Neural crest cell (in vitro differentiated cells): ENCODE results near the gene TNRC18. TPM values are rescaled to one million over a fixed set of nuclear protein-coding genes. Genes with fewer than 3 reads are reported as not detected.

Source experiments
- DNase-seq: peaks from one replicate; pipeline ENCODE4 v3.0.0; 2021; ENCODE audit warnings: low read depth, mixed read lengths, low spot score
- H3K27ac Mint-ChIP-seq: one replicate; pipeline ENCODE4 v1.8.0; 2021; ENCODE audit warnings: mild to moderate bottlenecking, mixed read lengths; ENCODE audit not compliant: unreplicated experiment
- H3K27me3 Mint-ChIP-seq: 2 replicates; pipeline ENCODE4 v1.8.0; 2021; ENCODE audit warnings: low read depth, mild to moderate bottlenecking, mixed read lengths
- H3K36me3 Mint-ChIP-seq: 2 replicates; pipeline ENCODE4 v1.8.0; 2021; ENCODE audit warnings: low read depth, mild to moderate bottlenecking, mixed read lengths
- H3K4me1 Mint-ChIP-seq: 2 replicates; pipeline ENCODE4 v1.8.0; 2021; ENCODE audit warnings: mixed read lengths
- H3K4me3 Mint-ChIP-seq: one replicate; pipeline ENCODE4 v1.8.0; 2021; ENCODE audit warnings: mild to moderate bottlenecking, mixed read lengths
- H3K9me3 Mint-ChIP-seq: 2 replicates; pipeline ENCODE4 v1.8.0; 2021; ENCODE audit warnings: mixed read lengths
- CTCF ChIP-seq: fragments of 200-600 bp; sonication (generic); conservative IDR thresholded peaks from 2 replicates; pipeline ENCODE4 v1.5.0; 2021; ENCODE audit warnings: antibody characterized with exemption, mild to moderate bottlenecking
- total RNA-seq: library from RNA; stranded (reverse); gene quantifications from 2 replicates; pipeline ENCODE4 v1.2.1, GENCODE V29; 2021

TNRC18 gene
- total RNA-seq, 1 donor from 2014 or later, result 69.8 TPM

GRCh38 chr7:5303061-5303460, 120.6 kb downstream of the TNRC18 start:
- no peak for TF ChIP-seq CTCF
- Mint-ChIP-seq H3K36me3 (no peaks in the 10 kb centered on the region), H3K27ac (peak overlapping the region; percentile 27), H3K27me3 (no peaks in the 10 kb centered on the region), H3K4me3 (no peak overlapping the region), H3K9me3 (no peaks in the 10 kb centered on the region), H3K4me1 (no peaks in the 10 kb centered on the region)
- DNase-seq, result no peak

GRCh38 chr7:5302577-5302976, 121.1 kb downstream of the TNRC18 start:
- H3K4me3 Mint-ChIP-seq, result no peak overlapping the region
- no peak overlapping the region for H3K27ac Mint-ChIP-seq
- TF ChIP-seq CTCF, result no peak
- H3K27me3 Mint-ChIP-seq, result no peaks in the 10 kb centered on the region
- H3K4me1 Mint-ChIP-seq, result no peaks in the 10 kb centered on the region
- H3K36me3 Mint-ChIP-seq, result no peaks in the 10 kb centered on the region
- DNase-seq, result no peak
- H3K9me3 Mint-ChIP-seq, result no peaks in the 10 kb centered on the region

GRCh38 chr7:5300366-5300765, 123.3 kb downstream of the TNRC18 start:
- peaks cover 3% of the 10 kb centered on the region for H3K36me3 Mint-ChIP-seq
- no peak for DNase-seq
- H3K4me1 Mint-ChIP-seq, result peaks cover 7% of the 10 kb centered on the region
- no peaks in the 10 kb centered on the region for H3K9me3 Mint-ChIP-seq
- TF ChIP-seq CTCF, result no peak
- no peak overlapping the region for H3K4me3 Mint-ChIP-seq
- H3K27ac Mint-ChIP-seq, result peak overlapping the region; percentile 50
- no peaks in the 10 kb centered on the region for H3K27me3 Mint-ChIP-seq

- Mint-ChIP-seq H3K4me3 (peak overlapping the region; percentile 35), H3K36me3 (peaks cover 17% of the 10 kb centered on the region), H3K4me1 (peaks cover 7% of the 10 kb centered on the region), H3K27me3 (no peaks in the 10 kb centered on the region), H3K9me3 (no peaks in the 10 kb centered on the region), H3K27ac (no peak overlapping the region)
- peak; percentile 57 for DNase-seq
- TF ChIP-seq CTCF, result no peak
Measured at GRCh38 chr7:5296611-5297226, 126.9 kb downstream of the TNRC18 start.

- Mint-ChIP-seq H3K9me3 (no peaks in the 10 kb centered on the region), H3K4me1 (peaks cover 7% of the 10 kb centered on the region), H3K27ac (no peak overlapping the region), H3K36me3 (peaks cover 17% of the 10 kb centered on the region), H3K27me3 (no peaks in the 10 kb centered on the region), H3K4me3 (no peak overlapping the region)
- DNase-seq, result no peak
- TF ChIP-seq CTCF, result no peak
Measured at GRCh38 chr7:5296015-5296610, 127.5 kb downstream of the TNRC18 start.
